ENCODE results near the gene PXDC1.

Gene PXDC1

GRCh38 chr6:3744901-3745470 is 6.5 kb downstream of the PXDC1 start:
- no peak overlapping the region for H3K4me3 ChIP-seq (ENCODE audit: extremely low read depth, insufficient read depth, low read length, poor library complexity, severe bottlenecking)
- WGBS, 2 experiments (ENCODE audit: insufficient coverage in 2 of 2), result 90 to 93% methylated on average over 19 to 20 of the region's 20 CpGs
- H3K4me1 ChIP-seq (ENCODE audit: control insufficient read depth, insufficient read depth, low read length, poor library complexity, severe bottlenecking), result peaks cover 26% of the 10 kb centered on the region
- peaks cover 18% of the 10 kb centered on the region for H3K36me3 ChIP-seq (ENCODE audit: control insufficient read depth, insufficient read depth, low read length)
- no peak overlapping the region for H3K27ac ChIP-seq (ENCODE audit: low read depth, low read length, severe bottlenecking)
- H3K9me3 ChIP-seq (ENCODE audit: control insufficient read depth, low read length), result no peaks in the 10 kb centered on the region

- H3K9me3 ChIP-seq (ENCODE audit: control insufficient read depth, low read length), result no peaks in the 10 kb centered on the region
- H3K36me3 ChIP-seq (ENCODE audit: control insufficient read depth, insufficient read depth, low read length), result peaks cover 18% of the 10 kb centered on the region
- H3K4me1 ChIP-seq (ENCODE audit: control insufficient read depth, insufficient read depth, low read length, poor library complexity, severe bottlenecking), result peaks cover 25% of the 10 kb centered on the region
- 82 to 86% methylated on average over 17 to 18 of the region's 19 CpGs for WGBS, 2 experiments (ENCODE audit: insufficient coverage in 2 of 2)
- H3K4me3 ChIP-seq (ENCODE audit: extremely low read depth, insufficient read depth, low read length, poor library complexity, severe bottlenecking), result no peak overlapping the region
- no peak overlapping the region for H3K27ac ChIP-seq (ENCODE audit: low read depth, low read length, severe bottlenecking)
These were observed 7.2 kb downstream of the PXDC1 start for GRCh38 chr6:3744211-3744900.

GRCh38 chr6:3743541-3743940 is 8.0 kb downstream of the PXDC1 start:
- WGBS, 2 experiments (ENCODE audit: insufficient coverage in 2 of 2), result 95 to 96% methylated on average over 5 to 6 of the region's 10 CpGs
- Histone ChIP-seq H3K4me1 (ENCODE audit: control insufficient read depth, insufficient read depth, low read length, poor library complexity, severe bottlenecking) (peaks cover 19% of the 10 kb centered on the region), H3K36me3 (ENCODE audit: control insufficient read depth, insufficient read depth, low read length) (peaks cover 25% of the 10 kb centered on the region), H3K27ac (ENCODE audit: low read depth, low read length, severe bottlenecking) (no peak overlapping the region), H3K9me3 (ENCODE audit: control insufficient read depth, low read length) (no peaks in the 10 kb centered on the region), H3K4me3 (ENCODE audit: extremely low read depth, insufficient read depth, low read length, poor library complexity, severe bottlenecking) (no peak overlapping the region)

GRCh38 chr6:3742426-3743344 is 8.8 kb downstream of the PXDC1 start:
- H3K4me3 ChIP-seq (ENCODE audit: extremely low read depth, insufficient read depth, low read length, poor library complexity, severe bottlenecking), result no peak overlapping the region
- H3K36me3 ChIP-seq (ENCODE audit: control insufficient read depth, insufficient read depth, low read length), result peaks cover 33% of the 10 kb centered on the region
- H3K27ac ChIP-seq (ENCODE audit: low read depth, low read length, severe bottlenecking), result no peak overlapping the region
- H3K4me1 ChIP-seq (ENCODE audit: control insufficient read depth, insufficient read depth, low read length, poor library complexity, severe bottlenecking), result peaks cover 14% of the 10 kb centered on the region
- H3K9me3 ChIP-seq (ENCODE audit: control insufficient read depth, low read length), result no peaks in the 10 kb centered on the region
- 48 to 52% methylated on average over 32 to 33 of the region's 37 CpGs for WGBS, 2 experiments (ENCODE audit: insufficient coverage in 2 of 2)

- H3K27ac ChIP-seq (ENCODE audit: low read depth, low read length, severe bottlenecking), result no peak overlapping the region
- H3K9me3 ChIP-seq (ENCODE audit: control insufficient read depth, low read length), result no peaks in the 10 kb centered on the region
- H3K4me3 ChIP-seq (ENCODE audit: extremely low read depth, insufficient read depth, low read length, poor library complexity, severe bottlenecking), result no peak overlapping the region
- peaks cover 39% of the 10 kb centered on the region for H3K36me3 ChIP-seq (ENCODE audit: control insufficient read depth, insufficient read depth, low read length)
- WGBS, 2 experiments (ENCODE audit: insufficient coverage in 2 of 2), result 43 to 56% methylated on average over 2 of the region's 3 CpGs
- H3K4me1 ChIP-seq (ENCODE audit: control insufficient read depth, insufficient read depth, low read length, poor library complexity, severe bottlenecking), result peaks cover 14% of the 10 kb centered on the region
These were observed 9.5 kb downstream of the PXDC1 start for GRCh38 chr6:3742076-3742425.

GRCh38 chr6:3741477-3741871 is 10.0 kb downstream of the PXDC1 start:
- Histone ChIP-seq H3K36me3 (ENCODE audit: control insufficient read depth, insufficient read depth, low read length) (peaks cover 44% of the 10 kb centered on the region), H3K4me3 (ENCODE audit: extremely low read depth, insufficient read depth, low read length, poor library complexity, severe bottlenecking) (no peak overlapping the region), H3K9me3 (ENCODE audit: control insufficient read depth, low read length) (no peaks in the 10 kb centered on the region), H3K27ac (ENCODE audit: low read depth, low read length, severe bottlenecking) (no peak overlapping the region), H3K4me1 (ENCODE audit: control insufficient read depth, insufficient read depth, low read length, poor library complexity, severe bottlenecking) (peaks cover 14% of the 10 kb centered on the region)
- WGBS, 2 experiments (ENCODE audit: insufficient coverage in 2 of 2), result 85 to 87% methylated on average over 12 of the region's 13 CpGs

- no peak overlapping the region for H3K4me3 ChIP-seq (ENCODE audit: extremely low read depth, insufficient read depth, low read length, poor library complexity, severe bottlenecking)
These were observed 10.7 kb downstream of the PXDC1 start for GRCh38 chr6:3740551-3741476.

GRCh38 chr6:3739311-3739897 is 12.1 kb downstream of the PXDC1 start:
- WGBS, 2 experiments (ENCODE audit: insufficient coverage in 2 of 2), result 81 to 87% methylated on average over 5 to 9 of the region's 16 CpGs
- Histone ChIP-seq H3K27ac (ENCODE audit: low read depth, low read length, severe bottlenecking) (no peak overlapping the region), H3K4me3 (ENCODE audit: extremely low read depth, insufficient read depth, low read length, poor library complexity, severe bottlenecking) (no peak overlapping the region), H3K36me3 (ENCODE audit: control insufficient read depth, insufficient read depth, low read length) (peaks cover 51% of the 10 kb centered on the region), H3K9me3 (ENCODE audit: control insufficient read depth, low read length) (peaks cover 9% of the 10 kb centered on the region), H3K4me1 (ENCODE audit: control insufficient read depth, insufficient read depth, low read length, poor library complexity, severe bottlenecking) (peaks cover 14% of the 10 kb centered on the region)

More at GRCh38 chr6:3740551-3741476, 10.7 kb downstream of the PXDC1 start:
- Histone ChIP-seq H3K27ac (ENCODE audit: low read depth, low read length, severe bottlenecking) (no peak overlapping the region), H3K4me1 (ENCODE audit: control insufficient read depth, insufficient read depth, low read length, poor library complexity, severe bottlenecking) (peaks cover 14% of the 10 kb centered on the region), H3K9me3 (ENCODE audit: control insufficient read depth, low read length) (peaks cover 2% of the 10 kb centered on the region), H3K36me3 (ENCODE audit: control insufficient read depth, insufficient read depth, low read length) (peaks cover 44% of the 10 kb centered on the region)
- WGBS, 2 experiments (ENCODE audit: insufficient coverage in 2 of 2), result 95% methylated on average over 12 to 15 of the region's 16 CpGs

- 92 to 96% methylated on average over 17 to 19 of the region's 19 CpGs for WGBS, 2 experiments (ENCODE audit: insufficient coverage in 2 of 2)
- Histone ChIP-seq H3K4me1 (ENCODE audit: control insufficient read depth, insufficient read depth, low read length, poor library complexity, severe bottlenecking) (peaks cover 14% of the 10 kb centered on the region), H3K9me3 (ENCODE audit: control insufficient read depth, low read length) (peaks cover 9% of the 10 kb centered on the region), H3K36me3 (ENCODE audit: control insufficient read depth, insufficient read depth, low read length) (peaks cover 56% of the 10 kb centered on the region), H3K4me3 (ENCODE audit: extremely low read depth, insufficient read depth, low read length, poor library complexity, severe bottlenecking) (no peak overlapping the region), H3K27ac (ENCODE audit: low read depth, low read length, severe bottlenecking) (no peak overlapping the region)
These were observed 13.0 kb downstream of the PXDC1 start for GRCh38 chr6:3738381-3739131.

Data from mesodermal cell (in vitro differentiated cells).